Fibroblast of lung (primary cell): ENCODE data around the gene CMSS1. TPM values are rescaled to one million over a fixed set of nuclear protein-coding genes. Genes with fewer than 3 reads are reported as not detected.

Experiments
- DNase-seq, 2 donors: peaks; one replicate each; pipeline versions ENCODE4 v3.0.0 to v3.0.0-alpha.2; 2010; ENCODE audit warnings: low read depth in 2 of 2
- H2AFZ ChIP-seq: 2 replicates; pipeline ENCODE4 v1.5.1; 2012; ENCODE audit warnings: low read length, control low read depth, inconsistent platforms
- H3K27ac ChIP-seq: 2 replicates; pipeline ENCODE4 v1.5.1; 2011; ENCODE audit warnings: low read length, control low read depth; ENCODE audit not compliant: insufficient read depth
- H3K27me3 ChIP-seq: 2 replicates; pipeline ENCODE4 v1.5.1; 2011; ENCODE audit warnings: mild to moderate bottlenecking, low read length; ENCODE audit not compliant: control insufficient read depth, insufficient read depth
- H3K36me3 ChIP-seq: 2 replicates; pipeline ENCODE4 v1.5.1; 2011; ENCODE audit warnings: low read length; ENCODE audit not compliant: control insufficient read depth, insufficient read depth
- H3K4me1 ChIP-seq: 2 replicates; pipeline ENCODE4 v1.5.1; 2011; ENCODE audit warnings: low read length; ENCODE audit not compliant: control insufficient read depth, insufficient read depth; ENCODE audit errors: extremely low read depth
- H3K4me2 ChIP-seq: 2 replicates; pipeline ENCODE4 v1.5.1; 2011; ENCODE audit warnings: low read length, control low read depth; ENCODE audit not compliant: insufficient read depth; ENCODE audit errors: extremely low read depth
- H3K4me3 ChIP-seq, 4 experiments: fragments of 200-600 bp in 1 of 4; sonication (generic) in 1 of 4; replicated peaks in 1 of 4; 2 replicates each; pipeline ENCODE4 v1.5.1; 2011 to 2016; ENCODE audit warnings: low read length in 4 of 4, low read depth in 3 of 4, mild to moderate bottlenecking in 3 of 4, control low read depth in 2 of 4, inconsistent platforms in 1 of 4, mixed read lengths in 1 of 4; ENCODE audit not compliant: insufficient read depth in 1 of 4; ENCODE audit errors: control extremely low read depth in 1 of 4
- H3K79me2 ChIP-seq: 2 replicates; pipeline ENCODE4 v1.5.1; 2012; ENCODE audit warnings: mild to moderate bottlenecking, low read length, inconsistent platforms; ENCODE audit not compliant: control insufficient read depth, insufficient read depth
- H3K9ac ChIP-seq: 2 replicates; pipeline ENCODE4 v1.5.1; 2011; ENCODE audit warnings: mild to moderate bottlenecking, low read length, control low read depth; ENCODE audit not compliant: insufficient read depth
- H3K9me3 ChIP-seq: 2 replicates; pipeline ENCODE4 v1.5.1; 2012; ENCODE audit warnings: low read depth, low read length; ENCODE audit not compliant: control insufficient read depth, insufficient read depth
- H4K20me1 ChIP-seq: 2 replicates; pipeline ENCODE4 v1.5.1; 2011; ENCODE audit warnings: low read length; ENCODE audit not compliant: control insufficient read depth, insufficient read depth; ENCODE audit errors: extremely low read depth
- EZH2 ChIP-seq: IDR thresholded peaks from 2 replicates; pipeline ENCODE4 v1.5.1; 2012; ENCODE audit warnings: low read length, control low read depth, mild to moderate bottlenecking; ENCODE audit errors: missing control alignments
- polyA plus RNA-seq, 2 donors: library from polyadenylated mRNA; depleted of rRNA in 1 of 2; stranded (reverse) in 1 of 2; unstranded in 1 of 2; fragments of >200 nt; gene quantifications; 2 replicates each; pipeline ENCODE4 v1.2.1, GENCODE V29; 2011 to 2012; ENCODE audit warnings: missing spikeins in 1 of 2
- total RNA-seq: library from RNA; depleted of rRNA; stranded (reverse); fragments of >200 nt; gene quantifications from 2 replicates; pipeline ENCODE4 v1.2.1, GENCODE V29; 2014
- TF ChIP-seq, protein P1 (sequence below), 2 donors: IDR thresholded peaks in 1 of 2; conservative IDR thresholded peaks in 1 of 2; 1 replicate in 1 of 2; 2 replicates in 1 of 2; pipeline ENCODE4 v1.5.1; 2011 to 2012; ENCODE audit warnings: low read length in 2 of 2, control low read depth in 1 of 2, inconsistent platforms in 1 of 2, low read depth in 1 of 2, mild to moderate bottlenecking in 1 of 2

The CMSS1 gene
- total and polyA plus RNA-seq, 2 donors (not counting 1 experiment from before 2014, with no cell fraction given) = 6.9 to 13.2 TPM

DNA sequence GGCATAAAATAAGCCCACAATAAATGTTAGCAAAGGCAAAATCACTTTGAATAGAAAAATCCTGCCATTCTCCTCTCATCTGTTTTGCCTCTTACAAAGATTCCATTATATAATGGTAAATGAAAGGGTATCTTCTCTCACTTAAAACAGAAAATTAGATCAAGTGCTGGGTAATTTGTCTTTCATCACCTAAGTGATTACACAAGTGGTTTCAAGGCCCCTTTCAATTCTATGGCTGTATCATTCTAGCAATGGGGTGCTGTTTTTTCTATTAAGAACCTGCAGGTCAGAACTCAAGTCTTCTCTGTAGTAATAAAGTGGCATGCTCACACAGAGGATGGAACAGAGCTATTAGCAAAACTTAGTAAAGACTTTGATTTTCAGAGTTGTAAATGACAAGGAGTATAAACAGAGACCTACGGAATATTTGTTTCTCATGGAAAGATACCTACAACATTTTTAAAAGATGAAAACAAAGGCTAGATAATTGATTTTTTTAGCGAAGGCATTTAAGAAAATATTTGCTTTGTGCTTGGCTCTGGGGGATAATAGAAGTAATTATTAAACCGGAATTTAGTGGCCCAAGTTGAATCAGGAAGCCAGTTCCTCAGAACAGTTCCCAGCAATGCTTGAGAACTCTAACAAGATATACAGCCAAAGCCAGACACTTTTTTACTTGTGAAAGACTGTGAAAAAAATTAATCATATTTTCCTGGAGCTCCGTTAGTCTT, 137.4 kb downstream of the CMSS1 start:
- no peaks in the 10 kb centered on the region for H3K79me2 ChIP-seq
- H4K20me1 ChIP-seq = no peaks in the 10 kb centered on the region
- no peak overlapping the region for H3K9ac ChIP-seq
- no peak overlapping the region for H3K4me2 ChIP-seq
- no peak overlapping the region for H2AFZ ChIP-seq
- no peak overlapping the region for H3K27ac ChIP-seq
- H3K4me3 ChIP-seq = no peak overlapping the region
- no peak for DNase-seq
- TF ChIP-seq EZH2 = no peak
- TF ChIP-seq, protein P1, sequence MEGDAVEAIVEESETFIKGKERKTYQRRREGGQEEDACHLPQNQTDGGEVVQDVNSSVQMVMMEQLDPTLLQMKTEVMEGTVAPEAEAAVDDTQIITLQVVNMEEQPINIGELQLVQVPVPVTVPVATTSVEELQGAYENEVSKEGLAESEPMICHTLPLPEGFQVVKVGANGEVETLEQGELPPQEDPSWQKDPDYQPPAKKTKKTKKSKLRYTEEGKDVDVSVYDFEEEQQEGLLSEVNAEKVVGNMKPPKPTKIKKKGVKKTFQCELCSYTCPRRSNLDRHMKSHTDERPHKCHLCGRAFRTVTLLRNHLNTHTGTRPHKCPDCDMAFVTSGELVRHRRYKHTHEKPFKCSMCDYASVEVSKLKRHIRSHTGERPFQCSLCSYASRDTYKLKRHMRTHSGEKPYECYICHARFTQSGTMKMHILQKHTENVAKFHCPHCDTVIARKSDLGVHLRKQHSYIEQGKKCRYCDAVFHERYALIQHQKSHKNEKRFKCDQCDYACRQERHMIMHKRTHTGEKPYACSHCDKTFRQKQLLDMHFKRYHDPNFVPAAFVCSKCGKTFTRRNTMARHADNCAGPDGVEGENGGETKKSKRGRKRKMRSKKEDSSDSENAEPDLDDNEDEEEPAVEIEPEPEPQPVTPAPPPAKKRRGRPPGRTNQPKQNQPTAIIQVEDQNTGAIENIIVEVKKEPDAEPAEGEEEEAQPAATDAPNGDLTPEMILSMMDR (conservative IDR thresholded peaks at IDR 0.05 in 1 of 2, IDR thresholded peaks at IDR 0.05 in 1 of 2; ENCODE audit: low read depth in 1 of 2, low read length in 2 of 2) = no peak
- no peaks in the 10 kb centered on the region for H3K9me3 ChIP-seq
- peaks cover 5% of the 10 kb centered on the region for H3K4me1 ChIP-seq
- H3K27me3 ChIP-seq = no peaks in the 10 kb centered on the region
- H3K36me3 ChIP-seq = no peaks in the 10 kb centered on the region

DNA sequence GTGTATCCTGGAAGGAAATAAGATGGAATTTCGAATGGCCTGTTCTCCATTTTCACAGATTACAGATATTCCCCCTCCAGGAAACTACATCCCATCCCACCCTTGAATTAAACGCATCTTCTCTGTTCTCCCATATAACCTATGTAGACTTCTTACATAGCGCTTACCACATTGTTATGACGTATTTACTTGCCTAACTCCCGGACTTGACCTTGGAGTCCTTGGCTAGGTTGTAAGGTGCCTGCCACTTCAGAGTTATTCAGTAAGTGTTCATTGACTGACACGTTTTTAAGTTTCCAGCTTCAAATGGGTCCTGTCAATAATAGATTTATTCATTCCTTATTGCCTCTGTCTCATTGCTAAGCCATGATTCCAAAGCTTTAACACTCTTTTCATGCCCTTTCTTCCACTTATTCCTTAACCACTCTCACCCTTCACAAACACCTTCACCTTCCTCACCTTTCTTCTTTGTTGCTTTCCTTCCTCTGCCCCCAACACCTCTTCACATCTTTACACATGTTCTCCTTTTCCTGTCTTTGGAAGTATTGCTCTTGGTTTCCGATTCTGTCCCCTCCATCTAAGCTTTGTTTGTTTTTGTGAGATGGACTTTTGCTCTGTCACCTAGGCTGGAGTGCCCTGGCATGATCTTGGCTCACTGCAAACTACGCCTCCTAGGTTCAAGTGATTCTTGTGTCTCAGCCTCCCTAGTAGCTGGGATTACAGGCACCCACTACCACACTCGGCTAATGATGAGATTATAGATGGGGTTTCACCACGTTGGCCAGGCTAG, 138.3 kb downstream of the CMSS1 start:
- H3K4me2 ChIP-seq = no peak overlapping the region
- H3K27ac ChIP-seq = no peak overlapping the region
- H2AFZ ChIP-seq = no peak overlapping the region
- DNase-seq = no peak
- no peak overlapping the region for H3K9ac ChIP-seq
- no peak overlapping the region for H3K4me3 ChIP-seq
- H3K36me3 ChIP-seq = no peaks in the 10 kb centered on the region
- H4K20me1 ChIP-seq = no peaks in the 10 kb centered on the region
- H3K4me1 ChIP-seq = peaks cover 5% of the 10 kb centered on the region
- H3K79me2 ChIP-seq = no peaks in the 10 kb centered on the region
- no peaks in the 10 kb centered on the region for H3K27me3 ChIP-seq
- TF ChIP-seq, protein P1 (conservative IDR thresholded peaks at IDR 0.05 in 1 of 2, IDR thresholded peaks at IDR 0.05 in 1 of 2; ENCODE audit: low read depth in 1 of 2, low read length in 2 of 2) = no peak
- no peaks in the 10 kb centered on the region for H3K9me3 ChIP-seq

DNA sequence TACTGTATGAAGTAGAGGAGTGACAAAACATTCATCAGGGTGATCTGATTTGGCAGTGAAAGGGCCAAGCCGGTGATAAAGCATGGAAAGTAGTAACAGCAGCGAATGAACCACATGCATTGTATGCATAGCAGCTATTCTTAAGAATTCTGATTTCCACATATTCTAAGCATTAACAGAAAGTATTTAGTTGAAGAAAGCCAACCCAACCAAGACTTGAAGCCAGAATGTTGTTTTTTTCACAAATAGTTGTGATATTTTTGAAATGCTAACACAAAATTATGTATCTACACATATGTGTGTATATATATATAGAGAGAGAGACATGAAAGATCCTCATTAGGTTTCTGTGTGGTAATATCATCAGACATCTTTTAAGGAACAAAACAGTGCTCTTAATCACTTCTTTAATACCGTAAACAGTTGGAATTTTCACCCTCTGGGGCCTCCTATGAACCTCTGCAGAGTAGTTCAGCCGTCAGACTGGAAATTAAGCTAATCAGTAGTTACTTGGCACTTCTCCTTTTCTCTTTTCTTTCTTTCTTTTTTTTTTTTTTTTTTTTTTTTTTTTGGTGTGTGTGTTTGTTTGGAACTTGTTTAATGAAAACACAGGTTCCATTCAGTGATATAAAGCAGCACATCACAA, 139.6 kb downstream of the CMSS1 start:
- no peak overlapping the region for H3K9ac ChIP-seq
- H3K4me3 ChIP-seq = no peak overlapping the region
- no peak for TF ChIP-seq EZH2
- TF ChIP-seq, protein P1 (conservative IDR thresholded peaks at IDR 0.05 in 1 of 2, IDR thresholded peaks at IDR 0.05 in 1 of 2; ENCODE audit: low read depth in 1 of 2, low read length in 2 of 2) = no peak
- no peaks in the 10 kb centered on the region for H3K4me1 ChIP-seq
- H3K27ac ChIP-seq = no peak overlapping the region
- H3K79me2 ChIP-seq = no peaks in the 10 kb centered on the region
- H3K27me3 ChIP-seq = no peaks in the 10 kb centered on the region
- no peaks in the 10 kb centered on the region for H4K20me1 ChIP-seq
- no peak overlapping the region for H2AFZ ChIP-seq
- no peaks in the 10 kb centered on the region for H3K36me3 ChIP-seq
- no peak overlapping the region for H3K4me2 ChIP-seq
- H3K9me3 ChIP-seq = no peaks in the 10 kb centered on the region
- peak in 1 of 2 donors; percentile 57 for DNase-seq
